Body of pancreas (tissue), 4 donors: Measurements from ENCODE around the gene GIPC1.

Source experiments
- CTCF ChIP-seq, 7 experiments: fragments of 450-650 bp in 4 of 7; fragments of 200-600 bp in 3 of 7; sonication (generic) in 3 of 7; IDR thresholded peaks; one replicate each; pipeline ENCODE4 v1.5.1; 2016 to 2019; ENCODE audit warnings: antibody characterized with exemption in 7 of 7
- POLR2A ChIP-seq, 3 donors: fragments of 450-650 bp; IDR thresholded peaks; one replicate each; pipeline ENCODE4 v1.6.1; 2016; ENCODE audit warnings: antibody characterized with exemption in 3 of 3, mild to moderate bottlenecking in 2 of 3

GRCh38 chr19:14545716-14546082 is 49.8 kb upstream of the GIPC1 start:
- no peak for TF ChIP-seq CTCF (IDR thresholded peaks at IDR 0.05)
- TF ChIP-seq POLR2A (IDR thresholded peaks at IDR 0.05), result no peak
